GM21786 (cell line): Measurements from ENCODE around the gene DTNA.
"Not testable (repeated sequence)": the region's sequence is repeated elsewhere in the genome, so short reads cannot be mapped to it uniquely, and the experiment has no call there.

Experiments
- ATAC-seq: cut with Tn5 transposase; IDR thresholded peaks from one replicate; pipeline ENCODE4 v1.9.1; 2021; ENCODE audit not compliant: unreplicated experiment

Gene DTNA

GRCh38 chr18:34723143-34723542, 13.0 kb downstream of the DTNA start:
- no peak for ATAC-seq

GRCh38 chr18:34725737-34726136, 15.6 kb downstream of the DTNA start:
- not testable (repeated sequence) for ATAC-seq

- ATAC-seq = no peak
Observed at GRCh38 chr18:34726286-34727004, 16.3 kb downstream of the DTNA start.

GRCh38 chr18:34729264-34729663, 19.2 kb downstream of the DTNA start:
- ATAC-seq = no peak

GRCh38 chr18:34729740-34730355, 19.8 kb downstream of the DTNA start:
- ATAC-seq = no peak

GRCh38 chr18:34730774-34731173, 20.7 kb downstream of the DTNA start:
- ATAC-seq = no peak

GRCh38 chr18:34734056-34734455, 24.0 kb downstream of the DTNA start:
- no peak for ATAC-seq

- ATAC-seq = not testable (repeated sequence)
Observed at GRCh38 chr18:34734526-34734925, 24.4 kb downstream of the DTNA start.

- no peak for ATAC-seq
Observed at GRCh38 chr18:34738175-34738894, 28.2 kb downstream of the DTNA start.

- ATAC-seq = no peak
Observed at GRCh38 chr18:34740101-34740500, 30.0 kb downstream of the DTNA start.

- ATAC-seq = no peak
Observed at GRCh38 chr18:34740724-34741123, 30.6 kb downstream of the DTNA start.

GRCh38 chr18:34741401-34741800, 31.3 kb downstream of the DTNA start:
- ATAC-seq = no peak

GRCh38 chr18:34742891-34743341, 32.8 kb downstream of the DTNA start:
- no peak for ATAC-seq

GRCh38 chr18:34744569-34744968, 34.5 kb downstream of the DTNA start:
- ATAC-seq = no peak

GRCh38 chr18:34746614-34747013, 36.5 kb downstream of the DTNA start:
- no peak for ATAC-seq

GRCh38 chr18:34749721-34750120, 39.6 kb downstream of the DTNA start:
- ATAC-seq = no peak

- ATAC-seq = no peak
Observed at GRCh38 chr18:34752056-34752455, 42.0 kb downstream of the DTNA start.

- no peak for ATAC-seq
Observed at GRCh38 chr18:34754300-34754699, 44.2 kb downstream of the DTNA start.

GRCh38 chr18:34757666-34758065, 47.6 kb downstream of the DTNA start:
- ATAC-seq = no peak

- no peak for ATAC-seq
Observed at GRCh38 chr18:34758378-34758948, 48.4 kb downstream of the DTNA start.

- no peak for ATAC-seq
Observed at GRCh38 chr18:34760444-34760843, 50.3 kb downstream of the DTNA start.

- ATAC-seq = no peak
Observed at GRCh38 chr18:34764451-34764850, 54.4 kb downstream of the DTNA start.
